GM12878 (cell line): ENCODE measurements around the gene C10orf67. TPM values are rescaled to one million over a fixed set of nuclear protein-coding genes. Genes with fewer than 3 reads are reported as not detected.

Source experiments
- ATAC-seq: fragments of 200-7000 bp; cut with Tn5 transposase; 3 replicates; pipeline ENCODE4 v1.9.1; 2020; ENCODE audit warnings: mild to moderate bottlenecking, moderate library complexity
- BruUV-seq: library from RNA; stranded (reverse); fragments of 400-500 nt; replicated peaks from 2 replicates; lab custom pipeline; 2021; lab: Mats Ljungman, UMichigan
- CTCF ChIA-PET: fragments of 300-600 bp; sonication (Branson Sonifier 250); formaldehyde crosslinking; extraction: SDS; loops from one replicate; lab custom pipeline; 2021; ENCODE audit warnings: inconsistent platforms; lab: Yijun Ruan, JAX
- POLR2A ChIA-PET: fragments of 350-600 bp; formaldehyde crosslinking; extraction: SDS; loops from one replicate; lab custom pipeline; 2021; ENCODE audit warnings: inconsistent platforms; lab: Charles Lee
- RAD21 ChIA-PET: fragments of 300-600 bp; sonication (Branson Sonifier 250); formaldehyde crosslinking; loops from one replicate; lab custom pipeline; 2023; ENCODE audit warnings: antibody characterized with exemption; ENCODE audit not compliant: unreplicated experiment; lab: Charles Lee
- SMC1A ChIA-PET: fragments of 300-600 bp; sonication (Branson Sonifier 250); formaldehyde crosslinking; loops from one replicate; lab custom pipeline; 2023; ENCODE audit not compliant: unreplicated experiment, uncharacterized antibody; lab: Charles Lee
- DNase-seq: peaks from one replicate; pipeline ENCODE4 v3.0.0-alpha.2; 2011; ENCODE audit warnings: low read depth, low spot score
- FAIRE-seq: peaks from 3 replicates; lab custom pipeline; 2011; peaks lifted over from hg19 to GRCh38; lab: Jason Lieb, UNC
- H2AFZ ChIP-seq: 2 replicates; pipeline ENCODE4 v1.6.0; 2011; ENCODE audit warnings: low read depth, low read length, control low read depth; ENCODE audit not compliant: control insufficient read depth
- H3K27ac ChIP-seq: 2 replicates; pipeline ENCODE4 v1.5.1; 2011; ENCODE audit warnings: control low read depth; ENCODE audit not compliant: control insufficient read depth, insufficient read depth
- H3K27me3 ChIP-seq, 2 experiments: replicated peaks in 1 of 2; 2 replicates each; pipeline versions ENCODE4 v1.6.0 to v1.6.1; 2011; ENCODE audit warnings: low read length in 1 of 2; ENCODE audit not compliant: control insufficient read depth in 2 of 2, insufficient read depth in 2 of 2
- H3K36me3 ChIP-seq, 2 experiments: 2 replicates each; pipeline ENCODE4 v1.5.1; 2011; ENCODE audit warnings: low read length in 1 of 2; ENCODE audit not compliant: control insufficient read depth in 2 of 2, insufficient read depth in 2 of 2
- H3K4me1 ChIP-seq: 2 replicates; pipeline ENCODE4 v1.6.1; 2011; ENCODE audit warnings: mild to moderate bottlenecking, low read length, moderate library complexity, mixed read lengths; ENCODE audit not compliant: control insufficient read depth, insufficient read depth
- H3K4me2 ChIP-seq: 2 replicates; pipeline ENCODE4 v1.6.0; 2011; ENCODE audit warnings: control low read depth; ENCODE audit not compliant: control insufficient read depth, insufficient read depth
- H3K4me3 ChIP-seq: fragments of 200-600 bp; sonication (generic); 2 replicates; pipeline ENCODE4 v1.5.1; 2016
- H3K79me2 ChIP-seq: 2 replicates; pipeline ENCODE4 v1.6.0; 2011; ENCODE audit warnings: low read length; ENCODE audit not compliant: control insufficient read depth, insufficient read depth
- H3K9ac ChIP-seq: 2 replicates; pipeline ENCODE4 v1.8.0; 2011; ENCODE audit warnings: low read length, control low read depth, mixed read lengths; ENCODE audit not compliant: control insufficient read depth, insufficient read depth
- H3K9me3 ChIP-seq: replicated peaks from 3 replicates; pipeline ENCODE4 v1.5.1; 2011; ENCODE audit warnings: mild to moderate bottlenecking, low read length; ENCODE audit not compliant: control insufficient read depth, insufficient read depth
- H4K20me1 ChIP-seq: 2 replicates; pipeline ENCODE4 v1.6.0; 2011; ENCODE audit not compliant: control insufficient read depth, insufficient read depth
- ETV6 ChIP-seq, 2 experiments: fragments of 450-650 bp in 1 of 2; IDR thresholded peaks in 1 of 2; conservative IDR thresholded peaks in 1 of 2; 2 replicates each; pipeline ENCODE4 v1.6.1; 2014; ENCODE audit warnings: antibody characterized with exemption in 1 of 2, borderline replicate concordance in 1 of 2, low read depth in 1 of 2, mild to moderate bottlenecking in 1 of 2, moderate library complexity in 1 of 2
- GABPA ChIP-seq: IDR thresholded peaks from 2 replicates; pipeline ENCODE4 v1.6.1; 2014; ENCODE audit warnings: antibody characterized with exemption, low read depth, mild to moderate bottlenecking, inconsistent platforms
- MTA2 ChIP-seq: fragments of 450-650 bp; IDR thresholded peaks from 2 replicates; pipeline ENCODE4 v1.6.1; 2016; ENCODE audit warnings: low read depth, mild to moderate bottlenecking, moderate library complexity
- PML ChIP-seq: IDR thresholded peaks from 2 replicates; pipeline ENCODE4 v1.6.1; 2012; ENCODE audit warnings: low read length, inconsistent platforms
- RCOR1 ChIP-seq: conservative IDR thresholded peaks from 2 replicates; pipeline ENCODE4 v1.6.1; 2012; ENCODE audit warnings: low read depth, low read length, improper control_type of control experiment
- STAT1 ChIP-seq: fragments of 450-650 bp; conservative IDR thresholded peaks from 2 replicates; pipeline ENCODE4 v1.6.1; 2014; ENCODE audit warnings: antibody characterized with exemption, mild to moderate bottlenecking
- ZNF384 ChIP-seq: IDR thresholded peaks from 2 replicates; pipeline ENCODE4 v1.6.1; 2012; ENCODE audit warnings: low read depth, mild to moderate bottlenecking, low read length, improper control_type of control experiment, borderline replicate concordance
- WGBS: methylation state at CpG from one replicate; pipeline ENCODE4 v1.1.6; 2016; ENCODE audit warnings: low lambda C conversion rate; ENCODE audit not compliant: insufficient replicate concordance, insufficient coverage; ENCODE audit errors: missing lambda C conversion rate; 5-methylcytosine and 5-hydroxymethylcytosine counted together
- in situ Hi-C: fragments of 300-500 bp; cut with MboI; formaldehyde crosslinking; loops from 9 replicates; pipeline ENCODE4 v1.14.3; 2018; ENCODE audit warnings: mixed read lengths
- intact Hi-C: fragments of 100-400 bp; cut with micrococcal nuclease; formaldehyde crosslinking; loops from one replicate; pipeline ENCODE4 v1.14.2; 2022; ENCODE audit not compliant: unreplicated experiment
- polyA plus RNA-seq, 11 experiments: library from polyadenylated mRNA; depleted of rRNA in 4 of 11; unstranded in 6 of 11; stranded (reverse) in 5 of 11; fragments of >200 nt; fragmentation: Nextera tagmentation in 4 of 11; fragmentation: Illumina TruSeq in 1 of 11; extraction: Ambion mirVana in 4 of 11; extraction: Trizol in 1 of 11; gene quantifications; 1 replicate in 1 of 11; 2 replicates in 10 of 11; pipeline versions ENCODE4 v1.2.1 to v1.2.3, GENCODE V29; 2011 to 2016; ENCODE audit warnings: inconsistent platforms in 2 of 11, missing spikeins in 2 of 11, low read depth in 1 of 11
- total RNA-seq, 4 experiments: library from RNA; depleted of rRNA in 3 of 4; stranded (reverse); fragments of >200 nt in 3 of 4; fragmentation: Illumina TruSeq in 1 of 4; extraction: Trizol in 1 of 4; gene quantifications; 2 replicates each; pipeline versions ENCODE4 v1.2.1 to v1.2.3, GENCODE V29; 2013 to 2021
- TF ChIP-seq, protein P1 (sequence below): fragments of 450-650 bp; IDR thresholded peaks from 2 replicates; pipeline ENCODE4 v1.6.1; 2018; ENCODE audit warnings: mild to moderate bottlenecking, low read depth, moderate library complexity; ENCODE audit not compliant: partially characterized antibody
- TF ChIP-seq, protein P2 (sequence below): fragments of 450-650 bp; conservative IDR thresholded peaks from 2 replicates; pipeline ENCODE4 v1.6.1; 2017; ENCODE audit warnings: mild to moderate bottlenecking, moderate library complexity
- TF ChIP-seq, protein P3 (sequence below): IDR thresholded peaks from 2 replicates; pipeline ENCODE4 v1.6.1; 2011; ENCODE audit warnings: borderline replicate concordance, low read depth, mild to moderate bottlenecking, moderate library complexity, low read length; ENCODE audit not compliant: insufficient read depth, poor library complexity, severe bottlenecking
- TF ChIP-seq, protein P4 (sequence below): IDR thresholded peaks from 2 replicates; pipeline ENCODE4 v1.6.1; 2012; ENCODE audit warnings: low read depth, low read length, improper control_type of control experiment
- TF ChIP-seq, protein P5 (sequence below): fragments of 450-650 bp; IDR thresholded peaks from 2 replicates; pipeline ENCODE4 v1.6.1; 2016; ENCODE audit warnings: mild to moderate bottlenecking

Gene C10orf67
- total and polyA plus RNA-seq, 10 of the 15 experiments (the other 5 are each of a cell fraction or from before 2014, with no cell fraction given) = 0.06 TPM; not detected in 9

DNA sequence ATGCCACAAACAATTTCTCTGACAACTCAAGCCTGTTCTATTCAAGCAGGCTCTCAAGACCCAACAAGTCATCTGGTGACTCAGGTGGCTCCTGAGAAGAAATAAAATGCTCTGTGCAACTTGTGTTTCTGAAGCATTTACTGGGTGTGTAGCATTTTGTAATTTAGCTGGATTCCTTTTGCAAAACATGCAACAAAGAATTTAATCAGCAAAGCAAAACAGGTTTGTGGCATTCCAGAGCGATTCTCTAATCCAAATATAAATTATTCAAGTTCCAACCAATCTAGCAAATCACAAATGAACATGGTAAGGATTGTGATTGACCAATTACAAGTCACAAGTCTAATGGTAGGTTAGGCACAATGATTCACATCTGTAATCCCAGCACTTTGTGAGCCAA is 39.8 kb upstream of the C10orf67 start (continued):
- TF ChIP-seq, protein P1, sequence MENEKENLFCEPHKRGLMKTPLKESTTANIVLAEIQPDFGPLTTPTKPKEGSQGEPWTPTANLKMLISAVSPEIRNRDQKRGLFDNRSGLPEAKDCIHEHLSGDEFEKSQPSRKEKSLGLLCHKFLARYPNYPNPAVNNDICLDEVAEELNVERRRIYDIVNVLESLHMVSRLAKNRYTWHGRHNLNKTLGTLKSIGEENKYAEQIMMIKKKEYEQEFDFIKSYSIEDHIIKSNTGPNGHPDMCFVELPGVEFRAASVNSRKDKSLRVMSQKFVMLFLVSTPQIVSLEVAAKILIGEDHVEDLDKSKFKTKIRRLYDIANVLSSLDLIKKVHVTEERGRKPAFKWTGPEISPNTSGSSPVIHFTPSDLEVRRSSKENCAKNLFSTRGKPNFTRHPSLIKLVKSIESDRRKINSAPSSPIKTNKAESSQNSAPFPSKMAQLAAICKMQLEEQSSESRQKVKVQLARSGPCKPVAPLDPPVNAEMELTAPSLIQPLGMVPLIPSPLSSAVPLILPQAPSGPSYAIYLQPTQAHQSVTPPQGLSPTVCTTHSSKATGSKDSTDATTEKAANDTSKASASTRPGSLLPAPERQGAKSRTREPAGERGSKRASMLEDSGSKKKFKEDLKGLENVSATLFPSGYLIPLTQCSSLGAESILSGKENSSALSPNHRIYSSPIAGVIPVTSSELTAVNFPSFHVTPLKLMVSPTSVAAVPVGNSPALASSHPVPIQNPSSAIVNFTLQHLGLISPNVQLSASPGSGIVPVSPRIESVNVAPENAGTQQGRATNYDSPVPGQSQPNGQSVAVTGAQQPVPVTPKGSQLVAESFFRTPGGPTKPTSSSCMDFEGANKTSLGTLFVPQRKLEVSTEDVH = no peak
- TF ChIP-seq, protein P2, sequence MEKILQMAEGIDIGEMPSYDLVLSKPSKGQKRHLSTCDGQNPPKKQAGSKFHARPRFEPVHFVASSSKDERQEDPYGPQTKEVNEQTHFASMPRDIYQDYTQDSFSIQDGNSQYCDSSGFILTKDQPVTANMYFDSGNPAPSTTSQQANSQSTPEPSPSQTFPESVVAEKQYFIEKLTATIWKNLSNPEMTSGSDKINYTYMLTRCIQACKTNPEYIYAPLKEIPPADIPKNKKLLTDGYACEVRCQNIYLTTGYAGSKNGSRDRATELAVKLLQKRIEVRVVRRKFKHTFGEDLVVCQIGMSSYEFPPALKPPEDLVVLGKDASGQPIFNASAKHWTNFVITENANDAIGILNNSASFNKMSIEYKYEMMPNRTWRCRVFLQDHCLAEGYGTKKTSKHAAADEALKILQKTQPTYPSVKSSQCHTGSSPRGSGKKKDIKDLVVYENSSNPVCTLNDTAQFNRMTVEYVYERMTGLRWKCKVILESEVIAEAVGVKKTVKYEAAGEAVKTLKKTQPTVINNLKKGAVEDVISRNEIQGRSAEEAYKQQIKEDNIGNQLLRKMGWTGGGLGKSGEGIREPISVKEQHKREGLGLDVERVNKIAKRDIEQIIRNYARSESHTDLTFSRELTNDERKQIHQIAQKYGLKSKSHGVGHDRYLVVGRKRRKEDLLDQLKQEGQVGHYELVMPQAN = no peak
- TF ChIP-seq, protein P3, sequence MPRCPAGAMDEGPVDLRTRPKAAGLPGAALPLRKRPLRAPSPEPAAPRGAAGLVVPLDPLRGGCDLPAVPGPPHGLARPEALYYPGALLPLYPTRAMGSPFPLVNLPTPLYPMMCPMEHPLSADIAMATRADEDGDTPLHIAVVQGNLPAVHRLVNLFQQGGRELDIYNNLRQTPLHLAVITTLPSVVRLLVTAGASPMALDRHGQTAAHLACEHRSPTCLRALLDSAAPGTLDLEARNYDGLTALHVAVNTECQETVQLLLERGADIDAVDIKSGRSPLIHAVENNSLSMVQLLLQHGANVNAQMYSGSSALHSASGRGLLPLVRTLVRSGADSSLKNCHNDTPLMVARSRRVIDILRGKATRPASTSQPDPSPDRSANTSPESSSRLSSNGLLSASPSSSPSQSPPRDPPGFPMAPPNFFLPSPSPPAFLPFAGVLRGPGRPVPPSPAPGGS = no peak
- TF ChIP-seq PML = no peak
- no peak for TF ChIP-seq STAT1

DNA sequence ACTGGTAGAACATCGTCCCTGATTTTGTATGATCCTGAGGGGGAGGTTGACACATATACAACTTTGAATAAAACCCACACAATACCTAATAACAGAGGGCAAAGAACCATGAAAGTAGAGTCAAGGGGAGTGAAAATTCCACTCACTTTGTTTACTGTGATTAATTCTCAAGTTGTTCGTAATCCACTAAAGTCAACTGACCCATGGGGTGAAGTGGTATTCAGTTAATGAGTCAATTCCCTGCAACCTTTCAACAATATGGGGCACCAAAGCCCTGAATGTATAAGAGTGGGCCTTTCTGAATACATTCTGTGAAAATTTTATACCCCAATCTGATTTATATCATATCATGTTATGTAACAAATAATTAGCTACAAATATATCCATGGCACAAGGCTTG is 39.0 kb upstream of the C10orf67 start:
- POLR2A ChIA-PET = no interaction called here
- DNase-seq (no peak), ATAC-seq (no peak), FAIRE-seq (no peak)
- Histone ChIP-seq H3K27ac (no peak overlapping the region), H3K27me3 (no peaks in the 10 kb centered on the region), H4K20me1 (no peaks in the 10 kb centered on the region), H3K79me2 (no peaks in the 10 kb centered on the region), H3K4me1 (no peaks in the 10 kb centered on the region), H3K36me3 (no peaks in the 10 kb centered on the region), H3K4me3 (no peak overlapping the region), H2AFZ (no peak overlapping the region), H3K4me2 (no peak overlapping the region), H3K9ac (no peak overlapping the region), H3K9me3 (no peaks in the 10 kb centered on the region; the same call in 2 of the 3 replicates)
- SMC1A ChIA-PET = interaction anchor here (1.9 kb wide), 1 partner anchor 9 kb away, joined by 6 read pairs; no protein-coding TSS in a partner anchor
- BruUV-seq = no TSS peak
- CTCF ChIA-PET = no interaction called here
- WGBS = 32% methylated on average over 2 of the region's 2 CpGs
- in situ Hi-C loops = no loop called here
- intact Hi-C loops = no loop called here
- RAD21 ChIA-PET = no interaction called here
- TF ChIP-seq, protein P4, sequence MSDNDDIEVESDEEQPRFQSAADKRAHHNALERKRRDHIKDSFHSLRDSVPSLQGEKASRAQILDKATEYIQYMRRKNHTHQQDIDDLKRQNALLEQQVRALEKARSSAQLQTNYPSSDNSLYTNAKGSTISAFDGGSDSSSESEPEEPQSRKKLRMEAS = no peak
- TF ChIP-seq ETV6 (conservative IDR thresholded peaks at IDR 0.05 in 1 of 2, IDR thresholded peaks at IDR 0.05 in 1 of 2; ENCODE audit: borderline replicate concordance in 1 of 2, low read depth in 1 of 2) = no peak
- no peak for TF ChIP-seq RCOR1
- TF ChIP-seq GABPA = no peak
- TF ChIP-seq MTA2 = no peak
- TF ChIP-seq ZNF384 = no peak
- TF ChIP-seq, protein P5, sequence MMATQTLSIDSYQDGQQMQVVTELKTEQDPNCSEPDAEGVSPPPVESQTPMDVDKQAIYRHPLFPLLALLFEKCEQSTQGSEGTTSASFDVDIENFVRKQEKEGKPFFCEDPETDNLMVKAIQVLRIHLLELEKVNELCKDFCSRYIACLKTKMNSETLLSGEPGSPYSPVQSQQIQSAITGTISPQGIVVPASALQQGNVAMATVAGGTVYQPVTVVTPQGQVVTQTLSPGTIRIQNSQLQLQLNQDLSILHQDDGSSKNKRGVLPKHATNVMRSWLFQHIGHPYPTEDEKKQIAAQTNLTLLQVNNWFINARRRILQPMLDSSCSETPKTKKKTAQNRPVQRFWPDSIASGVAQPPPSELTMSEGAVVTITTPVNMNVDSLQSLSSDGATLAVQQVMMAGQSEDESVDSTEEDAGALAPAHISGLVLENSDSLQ = no peak
